Left renal pelvis (tissue), 4 donors: ENCODE data around the gene MED25. TPM values are rescaled to one million over a fixed set of nuclear protein-coding genes. Genes with fewer than 3 reads are reported as not detected.

Experiments used
- DNase-seq, 4 donors: peaks; one replicate each; pipeline ENCODE4 v3.0.0-alpha.2; 2013; ENCODE audit warnings: low read depth in 4 of 4, low spot score in 3 of 4
- polyA plus RNA-seq, 4 donors: library from polyadenylated mRNA; unstranded; fragments of 120-200 nt; gene quantifications; one replicate each; pipeline ENCODE4 v1.2.1, GENCODE V29; 2013; ENCODE audit not compliant: insufficient read length in 4 of 4

Gene MED25
- polyA plus RNA-seq, 4 donors: 43.9 to 76.8 (median 64.9) TPM

GRCh38 chr19:49839713-49840112 lies 21.6 kb downstream of the MED25 start:
- no peak for DNase-seq

- DNase-seq: no peak
Observed at GRCh38 chr19:49840321-49840720, 22.2 kb downstream of the MED25 start.

- no peak for DNase-seq
Observed at GRCh38 chr19:49840736-49841249, 22.7 kb downstream of the MED25 start.

- no peak for DNase-seq
Observed at GRCh38 chr19:49843265-49843664, 25.2 kb downstream of the MED25 start.

- no peak for DNase-seq
Observed at GRCh38 chr19:49844138-49845095, 26.3 kb downstream of the MED25 start.

- no peak for DNase-seq
Observed at GRCh38 chr19:49845414-49845813, 27.3 kb downstream of the MED25 start.

GRCh38 chr19:49846408-49846807 lies 28.3 kb downstream of the MED25 start:
- no peak for DNase-seq

- no peak for DNase-seq
Observed at GRCh38 chr19:49847731-49848696, 29.9 kb downstream of the MED25 start.

GRCh38 chr19:49848938-49849337 lies 30.8 kb downstream of the MED25 start:
- no peak for DNase-seq

- no peak for DNase-seq
Observed at GRCh38 chr19:49849433-49850220, 31.5 kb downstream of the MED25 start.

- DNase-seq: no peak
Observed at GRCh38 chr19:49850221-49850486, 32.1 kb downstream of the MED25 start.

- DNase-seq: peak; percentile 75 to 86 (median 83)
Observed at GRCh38 chr19:49850487-49851342, 32.6 kb downstream of the MED25 start, which contains the start of gene PTOV1. Gene PTOV1, plus strand, starts transcription at chr19:49851159.

- DNase-seq: no peak
Observed at GRCh38 chr19:49851456-49852259, 33.6 kb downstream of the MED25 start.

- no peak for DNase-seq
Observed at GRCh38 chr19:49852631-49853126, 34.6 kb downstream of the MED25 start.

- DNase-seq: no peak
Observed at GRCh38 chr19:49853852-49854377, 35.8 kb downstream of the MED25 start.

GRCh38 chr19:49854378-49855263 lies 36.5 kb downstream of the MED25 start:
- no peak for DNase-seq

GRCh38 chr19:49855277-49855675 lies 37.2 kb downstream of the MED25 start:
- no peak for DNase-seq
